ENCODE results near the gene ZSCAN20.

- TF ChIP-seq FOXP2 (optimal IDR thresholded peaks at IDR 0.05; ENCODE audit: borderline replicate concordance, extremely low read depth, extremely low read length, insufficient read depth): no peak
- TF ChIP-seq, protein P1, sequence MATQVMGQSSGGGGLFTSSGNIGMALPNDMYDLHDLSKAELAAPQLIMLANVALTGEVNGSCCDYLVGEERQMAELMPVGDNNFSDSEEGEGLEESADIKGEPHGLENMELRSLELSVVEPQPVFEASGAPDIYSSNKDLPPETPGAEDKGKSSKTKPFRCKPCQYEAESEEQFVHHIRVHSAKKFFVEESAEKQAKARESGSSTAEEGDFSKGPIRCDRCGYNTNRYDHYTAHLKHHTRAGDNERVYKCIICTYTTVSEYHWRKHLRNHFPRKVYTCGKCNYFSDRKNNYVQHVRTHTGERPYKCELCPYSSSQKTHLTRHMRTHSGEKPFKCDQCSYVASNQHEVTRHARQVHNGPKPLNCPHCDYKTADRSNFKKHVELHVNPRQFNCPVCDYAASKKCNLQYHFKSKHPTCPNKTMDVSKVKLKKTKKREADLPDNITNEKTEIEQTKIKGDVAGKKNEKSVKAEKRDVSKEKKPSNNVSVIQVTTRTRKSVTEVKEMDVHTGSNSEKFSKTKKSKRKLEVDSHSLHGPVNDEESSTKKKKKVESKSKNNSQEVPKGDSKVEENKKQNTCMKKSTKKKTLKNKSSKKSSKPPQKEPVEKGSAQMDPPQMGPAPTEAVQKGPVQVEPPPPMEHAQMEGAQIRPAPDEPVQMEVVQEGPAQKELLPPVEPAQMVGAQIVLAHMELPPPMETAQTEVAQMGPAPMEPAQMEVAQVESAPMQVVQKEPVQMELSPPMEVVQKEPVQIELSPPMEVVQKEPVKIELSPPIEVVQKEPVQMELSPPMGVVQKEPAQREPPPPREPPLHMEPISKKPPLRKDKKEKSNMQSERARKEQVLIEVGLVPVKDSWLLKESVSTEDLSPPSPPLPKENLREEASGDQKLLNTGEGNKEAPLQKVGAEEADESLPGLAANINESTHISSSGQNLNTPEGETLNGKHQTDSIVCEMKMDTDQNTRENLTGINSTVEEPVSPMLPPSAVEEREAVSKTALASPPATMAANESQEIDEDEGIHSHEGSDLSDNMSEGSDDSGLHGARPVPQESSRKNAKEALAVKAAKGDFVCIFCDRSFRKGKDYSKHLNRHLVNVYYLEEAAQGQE (IDR thresholded peaks at IDR 0.05; ENCODE audit: insufficient read depth in 1 of 2, low read depth in 2 of 2, low read length in 2 of 2): no peak
- no peak for TF ChIP-seq POLR2AphosphoS5 (IDR thresholded peaks at IDR 0.05; ENCODE audit: low read depth, low read length)
Measured at GRCh38 chr1:33502726-33503125, 30.3 kb downstream of the ZSCAN20 start.
